ENCODE data around the gene FUT2. TPM values are rescaled to one million over a fixed set of nuclear protein-coding genes. Genes with fewer than 3 reads are reported as not detected.

Gene FUT2
- total and polyA plus RNA-seq, 2 experiments from 2014 or later = 12.4 to 16.9 TPM

DNA sequence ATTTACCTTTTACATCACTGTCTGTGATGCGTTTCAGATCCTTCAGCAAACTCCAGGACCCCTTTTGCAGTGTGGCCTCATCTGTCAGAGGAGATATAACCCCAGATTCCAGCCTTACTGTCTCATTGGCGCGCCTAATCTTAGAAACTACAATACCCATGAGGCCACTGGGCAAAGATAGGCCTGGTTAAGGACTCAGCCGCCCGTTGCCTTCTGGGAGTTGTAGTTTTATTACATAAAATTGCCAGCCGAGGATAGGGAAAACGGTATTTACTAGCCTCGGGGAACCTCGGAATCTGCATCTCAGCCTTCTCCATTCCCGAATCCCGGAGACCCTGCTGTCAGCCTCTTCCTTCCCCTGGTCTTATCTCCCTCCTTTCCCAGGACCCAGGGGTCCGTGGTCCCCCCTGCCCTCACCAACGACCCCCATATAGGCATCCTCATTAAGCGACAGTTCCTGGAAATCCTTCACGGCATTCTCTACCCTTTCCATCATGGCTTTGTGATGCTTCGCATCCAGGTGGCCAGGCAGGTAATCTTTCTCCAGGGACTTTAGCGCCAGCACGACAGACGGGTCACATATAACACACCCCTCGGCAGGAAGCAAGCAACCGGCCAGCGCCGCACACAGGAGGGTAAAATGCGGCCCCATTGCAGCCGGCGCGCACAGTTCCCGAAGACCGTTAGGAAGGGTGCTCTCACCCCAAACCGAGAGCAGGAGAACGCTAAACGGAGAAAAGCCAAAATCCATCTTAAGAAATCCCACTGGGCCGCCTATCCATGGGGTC is 49.6 kb downstream of the FUT2 start:
- Histone ChIP-seq H4K20me1 (ENCODE audit: insufficient read depth, poor library complexity, severe bottlenecking) (no peaks in the 10 kb centered on the region), H3K79me2 (no peaks in the 10 kb centered on the region), H3K27ac (no peak overlapping the region), H3K27me3 (peaks cover under 1% of the 10 kb centered on the region), H3K4me1 (ENCODE audit: insufficient read depth) (no peaks in the 10 kb centered on the region), H3K4me2 (no peak overlapping the region), H2AFZ (no peak overlapping the region), H3K36me3 (replicated peaks; ENCODE audit: insufficient read depth, low read depth) (no peaks in the 10 kb centered on the region), H3K9me2 (replicated peaks; ENCODE audit: insufficient read depth) (no peaks in the 10 kb centered on the region), H3K4me3 (no peak overlapping the region), H3K9me3 (ENCODE audit: low read depth) (no peaks in the 10 kb centered on the region)
- WGBS (ENCODE audit: low lambda C conversion rate, missing lambda C conversion rate) = 74% methylated on average over 33 of the region's 33 CpGs
- peak; percentile 68 for DNase-seq (ENCODE audit: low spot score)
- no peak for TF ChIP-seq EZH2phosphoT487 (IDR thresholded peaks at IDR 0.05; ENCODE audit: low read depth, severe bottlenecking, unreplicated experiment)
- TF ChIP-seq EZH2 (IDR thresholded peaks at IDR 0.05; ENCODE audit: borderline replicate concordance) = no peak

DNA sequence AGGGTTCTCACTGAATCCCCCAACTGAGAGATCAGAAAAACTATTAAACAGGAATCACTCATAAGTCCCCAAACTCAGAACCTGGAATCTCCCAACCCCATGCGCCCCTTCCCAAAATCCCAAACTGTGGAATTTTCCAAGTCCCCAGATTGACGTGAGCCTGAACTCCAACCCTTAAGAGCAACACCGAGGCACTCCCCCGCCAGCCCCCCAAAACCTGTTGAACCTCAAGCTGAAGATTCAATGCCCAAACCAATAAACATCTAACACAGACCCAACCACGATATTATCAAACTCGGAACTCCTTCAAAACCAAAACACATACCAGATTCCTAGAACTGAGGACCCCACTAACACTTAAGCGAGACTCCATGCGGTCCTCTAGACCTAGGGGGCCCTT is 50.3 kb downstream of the FUT2 start:
- no peak overlapping the region for H3K27ac ChIP-seq
- no peaks in the 10 kb centered on the region for H3K27me3 ChIP-seq
- H3K79me2 ChIP-seq = no peaks in the 10 kb centered on the region
- no peaks in the 10 kb centered on the region for H3K9me2 ChIP-seq (replicated peaks; ENCODE audit: insufficient read depth)
- no peaks in the 10 kb centered on the region for H3K9me3 ChIP-seq (ENCODE audit: low read depth)
- TF ChIP-seq, protein P1, sequence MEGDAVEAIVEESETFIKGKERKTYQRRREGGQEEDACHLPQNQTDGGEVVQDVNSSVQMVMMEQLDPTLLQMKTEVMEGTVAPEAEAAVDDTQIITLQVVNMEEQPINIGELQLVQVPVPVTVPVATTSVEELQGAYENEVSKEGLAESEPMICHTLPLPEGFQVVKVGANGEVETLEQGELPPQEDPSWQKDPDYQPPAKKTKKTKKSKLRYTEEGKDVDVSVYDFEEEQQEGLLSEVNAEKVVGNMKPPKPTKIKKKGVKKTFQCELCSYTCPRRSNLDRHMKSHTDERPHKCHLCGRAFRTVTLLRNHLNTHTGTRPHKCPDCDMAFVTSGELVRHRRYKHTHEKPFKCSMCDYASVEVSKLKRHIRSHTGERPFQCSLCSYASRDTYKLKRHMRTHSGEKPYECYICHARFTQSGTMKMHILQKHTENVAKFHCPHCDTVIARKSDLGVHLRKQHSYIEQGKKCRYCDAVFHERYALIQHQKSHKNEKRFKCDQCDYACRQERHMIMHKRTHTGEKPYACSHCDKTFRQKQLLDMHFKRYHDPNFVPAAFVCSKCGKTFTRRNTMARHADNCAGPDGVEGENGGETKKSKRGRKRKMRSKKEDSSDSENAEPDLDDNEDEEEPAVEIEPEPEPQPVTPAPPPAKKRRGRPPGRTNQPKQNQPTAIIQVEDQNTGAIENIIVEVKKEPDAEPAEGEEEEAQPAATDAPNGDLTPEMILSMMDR (IDR thresholded peaks at IDR 0.05; ENCODE audit: poor library complexity) = no peak
- TF ChIP-seq EZH2phosphoT487 (IDR thresholded peaks at IDR 0.05; ENCODE audit: low read depth, severe bottlenecking, unreplicated experiment) (no peak), EZH2 (IDR thresholded peaks at IDR 0.05; ENCODE audit: borderline replicate concordance) (no peak)
- 98% methylated on average over 8 of the region's 8 CpGs for WGBS (ENCODE audit: low lambda C conversion rate, missing lambda C conversion rate)
- H2AFZ ChIP-seq = no peak overlapping the region
- DNase-seq (ENCODE audit: low spot score) = no peak
- no peak overlapping the region for H3K4me3 ChIP-seq
- H3K36me3 ChIP-seq (replicated peaks; ENCODE audit: insufficient read depth, low read depth) = no peaks in the 10 kb centered on the region
- no peaks in the 10 kb centered on the region for H4K20me1 ChIP-seq (ENCODE audit: insufficient read depth, poor library complexity, severe bottlenecking)
- H3K4me1 ChIP-seq (ENCODE audit: insufficient read depth) = no peaks in the 10 kb centered on the region
- peak overlapping the region; percentile 65 for H3K4me2 ChIP-seq

DNA sequence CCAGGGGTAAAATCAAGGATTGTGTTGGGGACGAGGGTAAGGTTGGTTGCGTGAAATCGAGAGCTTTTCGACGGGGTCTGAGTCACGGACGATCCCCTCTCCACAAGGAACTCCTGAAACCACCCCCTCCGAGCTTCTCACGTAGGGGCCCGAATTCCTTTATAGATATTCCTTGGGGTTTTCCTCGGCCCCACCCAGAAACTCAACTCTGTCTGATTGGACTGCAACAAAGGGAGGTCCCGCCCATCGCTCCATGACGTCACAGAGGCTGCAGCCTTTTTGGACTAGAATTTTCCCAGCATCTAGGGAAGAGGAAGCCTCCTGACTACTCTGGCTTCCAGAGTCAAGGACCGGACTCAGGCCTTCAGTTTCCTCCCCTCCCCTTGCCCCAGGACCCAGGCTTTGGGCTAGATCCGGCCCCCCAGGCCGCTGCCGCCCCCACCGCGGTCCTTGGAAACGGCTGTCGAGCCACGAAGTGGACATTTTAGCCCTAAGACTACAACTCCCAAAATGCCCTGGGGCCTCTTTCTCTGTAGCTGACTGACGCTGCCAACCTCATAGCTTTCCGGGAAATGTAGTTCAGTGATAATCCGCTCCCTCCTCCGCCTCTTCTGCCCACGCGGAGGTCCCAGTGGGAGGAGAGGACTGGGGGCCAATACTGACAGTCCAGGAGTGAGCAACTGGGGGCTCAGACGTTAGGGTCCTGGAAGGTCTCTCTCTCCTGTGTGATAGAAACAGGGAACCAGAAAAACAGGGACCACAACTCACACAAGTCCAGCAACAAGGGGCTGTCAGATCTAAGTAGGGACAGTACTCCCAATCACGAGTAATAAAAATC is 51.2 kb downstream of the FUT2 start, which contains the start of gene IZUMO1:
Gene IZUMO1, minus strand, starts transcription at position 172 of the 838 bp plus-strand sequence. CDS start 1,050 bp downstream, outside the sequence.
- TF ChIP-seq EZH2 (IDR thresholded peaks at IDR 0.05; ENCODE audit: borderline replicate concordance) (no peak), EZH2phosphoT487 (IDR thresholded peaks at IDR 0.05; ENCODE audit: low read depth, severe bottlenecking, unreplicated experiment) (no peak)
- TF ChIP-seq, protein P1 (IDR thresholded peaks at IDR 0.05; ENCODE audit: poor library complexity) = no peak
- H3K36me3 ChIP-seq (replicated peaks; ENCODE audit: insufficient read depth, low read depth) = no peaks in the 10 kb centered on the region
- H3K9me2 ChIP-seq (replicated peaks; ENCODE audit: insufficient read depth) = no peaks in the 10 kb centered on the region
- H3K79me2 ChIP-seq = no peaks in the 10 kb centered on the region
- WGBS (ENCODE audit: low lambda C conversion rate, missing lambda C conversion rate) = 12% methylated on average over 30 of the region's 31 CpGs
- peak within 1 kb of the TSS; percentile 25 for H2AFZ ChIP-seq
- peak within 1 kb of the TSS; percentile 65 for H3K4me2 ChIP-seq
- H3K9me3 ChIP-seq (ENCODE audit: low read depth) = no peaks in the 10 kb centered on the region
- H3K4me1 ChIP-seq (ENCODE audit: insufficient read depth) = no peaks in the 10 kb centered on the region
- peak within 1 kb of the TSS; percentile 42 for H3K27ac ChIP-seq
- DNase-seq (ENCODE audit: low spot score) = peak; percentile 91
- no peaks in the 10 kb centered on the region for H4K20me1 ChIP-seq (ENCODE audit: insufficient read depth, poor library complexity, severe bottlenecking)
- no peak within 1 kb of the TSS for H3K4me3 ChIP-seq
- H3K27me3 ChIP-seq = no peaks in the 10 kb centered on the region
